HCT116 (cell line): ENCODE results near the gene SLC51A. TPM values are rescaled to one million over a fixed set of nuclear protein-coding genes. Genes with fewer than 3 reads are reported as not detected.

Source experiments
- ATAC-seq: fragments of 200-7000 bp; cut with Tn5 transposase; 2 replicates; pipeline ENCODE4 v1.9.1; 2020; ENCODE audit warnings: mild to moderate bottlenecking, moderate library complexity
- BruUV-seq: library from RNA; stranded (reverse); fragments of 400-500 nt; replicated peaks from 2 replicates; lab custom pipeline; 2021; lab: Mats Ljungman, UMichigan
- CTCF ChIA-PET: fragments of 300-600 bp; sonication (Branson Sonifier 250); formaldehyde crosslinking; loops from one replicate; lab custom pipeline; 2021; ENCODE audit warnings: antibody characterized with exemption; lab: Charles Lee
- POLR2A ChIA-PET: fragments of 300-600, 350-600 bp; sonication (Branson Sonifier 250); formaldehyde crosslinking; loops from one replicate; lab custom pipeline; 2021; ENCODE audit warnings: antibody characterized with exemption; lab: Charles Lee
- RAD21 ChIA-PET, 2 experiments: fragments of 300-600 bp; sonication (Branson Sonifier 250); formaldehyde crosslinking; loops; one replicate each; lab custom pipeline; 2023; ENCODE audit warnings: low total read pairs in 2 of 2; ENCODE audit not compliant: uncharacterized antibody in 2 of 2, unreplicated experiment in 2 of 2, low non-redundant PET in 1 of 2; lab: Charles Lee
- DNase-seq: peaks from one replicate; pipeline ENCODE4 v3.0.0-alpha.2; 2010; ENCODE audit warnings: low read depth, low spot score
- H2AFZ ChIP-seq: fragments of 200-600 bp; shearing (Covaris generic), sonication (generic); 2 replicates; pipeline ENCODE4 v1.6.1; 2017; ENCODE audit warnings: low read depth, mixed run types, mixed read lengths, antibody characterized with exemption, low read length; ENCODE audit not compliant: poor library complexity, severe bottlenecking
- H3K27ac ChIP-seq: 2 replicates; pipeline ENCODE4 v1.5.1; 2012; ENCODE audit warnings: low read depth, low read length
- H3K27me3 ChIP-seq: fragments of 200-600 bp; sonication (generic); 2 replicates; pipeline ENCODE4 v1.6.1; 2016; ENCODE audit warnings: mixed run types, low read length, mixed read lengths; ENCODE audit not compliant: insufficient read depth
- H3K36me3 ChIP-seq, 2 experiments: fragments of 200-500 bp in 1 of 2; fragments of 200-600 bp in 1 of 2; sonication (Bioruptor generic) in 1 of 2; sonication (generic) in 1 of 2; 2 replicates each; pipeline versions ENCODE4 v1.5.1 to v1.6.1; 2014 to 2016; ENCODE audit warnings: low read length in 2 of 2, inconsistent platforms in 1 of 2, mixed read lengths in 1 of 2, mixed run types in 1 of 2; ENCODE audit not compliant: insufficient read depth in 2 of 2, control insufficient read depth in 1 of 2
- H3K4me1 ChIP-seq, 2 experiments: fragments of 200-600 bp in 1 of 2; sonication (generic) in 1 of 2; 2 replicates each; pipeline versions ENCODE4 v1.5.1 to v1.6.1; 2012 to 2017; ENCODE audit warnings: low read length in 2 of 2, inconsistent platforms in 1 of 2, mild to moderate bottlenecking in 1 of 2, mixed read lengths in 1 of 2, mixed run types in 1 of 2, moderate library complexity in 1 of 2; ENCODE audit not compliant: insufficient read depth in 2 of 2, control insufficient read depth in 1 of 2
- H3K4me2 ChIP-seq: fragments of 200-600 bp; sonication (generic); 2 replicates; pipeline ENCODE4 v1.6.1; 2017; ENCODE audit warnings: mixed run types, low read length, mixed read lengths
- H3K4me3 ChIP-seq, 2 experiments: fragments of 200-600 bp in 1 of 2; sonication (generic) in 1 of 2; replicated peaks in 1 of 2; 2 replicates each; pipeline ENCODE4 v1.5.1; 2011 to 2016; ENCODE audit warnings: low read length in 2 of 2, control low read depth in 1 of 2, low read depth in 1 of 2, mild to moderate bottlenecking in 1 of 2, mixed read lengths in 1 of 2, mixed run types in 1 of 2
- H3K79me2 ChIP-seq: fragments of 200-600 bp; sonication (generic); 2 replicates; pipeline ENCODE4 v1.6.1; 2017; ENCODE audit warnings: mild to moderate bottlenecking, mixed run types, low read length, moderate library complexity, mixed read lengths; ENCODE audit not compliant: insufficient read depth
- H3K9ac ChIP-seq: fragments of 200-600 bp; sonication (generic); 2 replicates; pipeline ENCODE4 v1.6.1; 2016; ENCODE audit warnings: low read length, mixed read lengths
- H3K9me2 ChIP-seq: fragments of 200-600 bp; sonication (generic), shearing (Covaris generic); 2 replicates; pipeline ENCODE4 v1.6.1; 2017; ENCODE audit warnings: mixed run types, mild to moderate bottlenecking, moderate library complexity; ENCODE audit not compliant: insufficient read depth
- H3K9me3 ChIP-seq, 2 experiments: fragments of 200-500 bp in 1 of 2; fragments of 200-600 bp in 1 of 2; sonication (Bioruptor generic) in 1 of 2; sonication (generic) in 1 of 2; 2 replicates each; pipeline ENCODE4 v1.6.1; 2014 to 2017; ENCODE audit warnings: low read length in 2 of 2, mixed read lengths in 2 of 2, inconsistent platforms in 1 of 2, low read depth in 1 of 2, mild to moderate bottlenecking in 1 of 2, mixed run types in 1 of 2, moderate library complexity in 1 of 2; ENCODE audit not compliant: control insufficient read depth in 1 of 2, insufficient read depth in 1 of 2
- H4K20me1 ChIP-seq: fragments of 200-600 bp; sonication (generic), shearing (Covaris generic); 2 replicates; pipeline ENCODE4 v1.6.1; 2017; ENCODE audit warnings: mixed run types, mild to moderate bottlenecking, moderate library complexity; ENCODE audit not compliant: insufficient read depth
- CEBPB ChIP-seq: IDR thresholded peaks from 2 replicates; pipeline ENCODE4 v1.6.1; 2012; ENCODE audit warnings: low read depth
- EGR1 ChIP-seq: IDR thresholded peaks from 2 replicates; pipeline ENCODE4 v1.6.1; 2012; ENCODE audit warnings: low read depth
- ELF1 ChIP-seq: IDR thresholded peaks from 2 replicates; pipeline ENCODE4 v1.6.1; 2012; ENCODE audit warnings: low read depth, borderline replicate concordance
- EZH2phosphoT487 ChIP-seq: fragments of 200-600 bp; IDR thresholded peaks from 2 replicates; pipeline ENCODE4 v1.6.1; 2018; ENCODE audit warnings: antibody characterized with exemption, borderline replicate concordance
- FOSL1 ChIP-seq: IDR thresholded peaks from 2 replicates; pipeline ENCODE4 v1.6.1; 2012; ENCODE audit warnings: low read depth
- JUND ChIP-seq: IDR thresholded peaks from 2 replicates; pipeline ENCODE4 v1.6.1; 2012
- POLR2A ChIP-seq: IDR thresholded peaks from 2 replicates; pipeline ENCODE4 v1.7.0; 2011; ENCODE audit warnings: borderline replicate concordance; ENCODE audit not compliant: insufficient read depth, insufficient read length; ENCODE audit errors: extremely low read depth
- RAD21 ChIP-seq: IDR thresholded peaks from 2 replicates; pipeline ENCODE4 v1.6.1; 2012; ENCODE audit warnings: low read depth, mild to moderate bottlenecking
- SIN3A ChIP-seq: IDR thresholded peaks from 2 replicates; pipeline ENCODE4 v1.6.1; 2012; ENCODE audit warnings: low read depth
- SP1 ChIP-seq: IDR thresholded peaks from 2 replicates; pipeline ENCODE4 v1.6.1; 2012; ENCODE audit warnings: low read depth
- SRF ChIP-seq: IDR thresholded peaks from 2 replicates; pipeline ENCODE4 v1.6.1; 2012; ENCODE audit warnings: low read depth
- TCF7L2 ChIP-seq: IDR thresholded peaks from 2 replicates; pipeline ENCODE4 v1.7.0; 2011; ENCODE audit warnings: borderline replicate concordance, inconsistent platforms; ENCODE audit not compliant: insufficient read depth, insufficient read length; ENCODE audit errors: extremely low read depth
- YY1 ChIP-seq: IDR thresholded peaks from 2 replicates; pipeline ENCODE4 v1.6.1; 2011; ENCODE audit warnings: low read length, low read depth, moderate library complexity, mild to moderate bottlenecking; ENCODE audit not compliant: insufficient replicate concordance; ENCODE audit errors: extremely low read depth
- ZFX ChIP-seq: fragments of 450-650 bp; IDR thresholded peaks from 2 replicates; pipeline ENCODE4 v1.6.1; 2017
- intact Hi-C: fragments of 100-400 bp; cut with micrococcal nuclease; formaldehyde crosslinking; loops from 2 replicates; pipeline ENCODE4 v1.10.0; 2022
- total RNA-seq: library from RNA; stranded (reverse); gene quantifications from one replicate; pipeline ENCODE4 v1.2.1, GENCODE V29; 2021; ENCODE audit not compliant: unreplicated experiment
- TF ChIP-seq, protein P1 (sequence below): IDR thresholded peaks from 2 replicates; pipeline ENCODE4 v1.6.1; 2012
- TF ChIP-seq, protein P2 (sequence below), 3 experiments: fragments of 200-600 bp in 1 of 3; sonication (generic) in 1 of 3; IDR thresholded peaks in 2 of 3; conservative IDR thresholded peaks in 1 of 3; 2 replicates each; pipeline ENCODE4 v1.5.1; 2012 to 2017; ENCODE audit warnings: low read depth in 2 of 3, low read length in 2 of 3, antibody characterized with exemption in 1 of 3, borderline replicate concordance in 1 of 3, control low read depth in 1 of 3, mild to moderate bottlenecking in 1 of 3, mixed read lengths in 1 of 3, mixed run types in 1 of 3, moderate library complexity in 1 of 3; ENCODE audit not compliant: insufficient read depth in 1 of 3
- TF ChIP-seq, protein P3 (sequence below): IDR thresholded peaks from 2 replicates; pipeline ENCODE4 v1.6.1; 2011; ENCODE audit warnings: mild to moderate bottlenecking, low read length, moderate library complexity; ENCODE audit not compliant: insufficient replicate concordance; ENCODE audit errors: extremely low read depth
- TF ChIP-seq, protein P4 (sequence below): IDR thresholded peaks from 2 replicates; pipeline ENCODE4 v1.6.1; 2012

Gene SLC51A
- total RNA-seq, 1 experiment from 2014 or later, result not detected

DNA sequence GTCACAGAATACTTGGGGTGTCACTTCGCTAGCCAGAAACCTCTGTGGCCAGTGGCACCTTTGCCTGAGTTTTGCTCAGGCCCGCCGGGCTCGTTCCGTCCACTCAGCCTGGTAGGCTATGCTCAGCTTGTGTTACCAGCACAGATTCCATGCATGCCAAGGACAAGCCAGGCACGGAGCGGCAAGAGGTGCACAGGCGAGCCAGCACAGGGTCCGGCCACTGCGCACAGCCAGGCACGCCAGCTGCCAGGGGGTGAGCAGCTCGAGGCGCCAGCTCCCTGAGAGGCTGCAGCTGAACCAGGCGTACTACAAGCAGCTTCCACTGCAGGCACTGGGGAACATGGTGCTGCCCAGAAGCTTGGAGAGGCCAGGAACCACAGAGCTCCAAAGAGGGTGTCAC is 56.5 kb downstream of the SLC51A start:
- H3K4me3 ChIP-seq, result no peak overlapping the region
- H4K20me1 ChIP-seq, result 0 out of 2 replicates have a peak, but pooled peaks cover 5% of the 10 kb centered on the region
- no peak for ATAC-seq
- peaks cover 6 to 8% of the 10 kb centered on the region in 2 experiments; a peak in 3 of 4 replicates for H3K36me3 ChIP-seq
- no peak overlapping the region for H3K9ac ChIP-seq
- H3K27ac ChIP-seq, result no peak overlapping the region
- CTCF ChIA-PET, result no interaction called here
- peaks cover 3 to 41% of the 10 kb centered on the region in 2 experiments; a peak in 3 of 4 replicates for H3K4me1 ChIP-seq
- intact Hi-C loops, result no loop called here
- no TSS peak for BruUV-seq
- no peaks in the 10 kb centered on the region for H3K9me2 ChIP-seq
- RAD21 ChIA-PET, result no interaction called here
- POLR2A ChIA-PET, result interaction anchor here (0.6 kb wide), 1 partner anchor 1537 kb away, joined by 3 read pairs; no protein-coding TSS in a partner anchor
- H3K79me2 ChIP-seq, result peaks cover 54% of the 10 kb centered on the region
- H3K9me3 ChIP-seq, result peaks cover 4% of the 10 kb centered on the region in 2 experiments; a peak in 2 of 4 replicates
- TF ChIP-seq FOSL1, result no peak
- TF ChIP-seq, all 23 proteins: peak for 0
- H2AFZ ChIP-seq, result no peak overlapping the region
- no peak for DNase-seq
- no peak overlapping the region for H3K4me2 ChIP-seq
- no peaks in the 10 kb centered on the region for H3K27me3 ChIP-seq

DNA sequence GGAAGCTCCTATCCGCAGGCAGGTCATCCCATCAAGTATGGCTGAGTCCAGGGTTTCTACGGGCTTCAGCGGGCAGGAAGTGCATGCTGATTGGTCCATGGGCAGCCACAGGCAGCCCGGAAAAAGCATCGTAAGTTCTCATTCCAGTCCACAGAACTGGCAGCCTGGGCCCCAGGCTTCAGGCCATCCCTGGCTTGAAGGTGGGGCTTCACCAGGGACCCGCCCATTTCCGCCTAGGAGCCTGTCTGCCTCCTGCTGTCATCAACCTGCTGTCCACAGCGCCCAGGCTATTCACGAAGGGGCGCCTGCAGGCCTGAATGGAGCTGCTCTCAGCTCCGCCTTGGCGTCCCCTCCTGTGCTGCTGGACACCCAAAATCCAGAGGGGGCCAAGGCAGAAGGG is 57.3 kb downstream of the SLC51A start:
- intact Hi-C loops, result no loop called here
- Histone ChIP-seq H3K27ac (no peak overlapping the region), H3K9ac (no peak overlapping the region), H3K9me2 (no peaks in the 10 kb centered on the region), H3K4me1 (peaks cover 7 to 43% of the 10 kb centered on the region in 2 experiments), H3K4me3 (no peak overlapping the region), H3K27me3 (no peaks in the 10 kb centered on the region), H3K36me3 (peaks cover 6 to 8% of the 10 kb centered on the region in 2 experiments; a peak in 3 of 4 replicates), H4K20me1 (0 out of 2 replicates have a peak, but pooled peaks cover 5% of the 10 kb centered on the region), H3K79me2 (peaks cover 62% of the 10 kb centered on the region)
- ChIA-PET POLR2A (no interaction called here), CTCF (no interaction called here), RAD21 (no interaction called here)
- no TSS peak for BruUV-seq
- DNase-seq, result no peak
- TF ChIP-seq SIN3A (no peak), ELF1 (no peak), SP1 (no peak), TCF7L2 (no peak), EZH2phosphoT487 (no peak), CEBPB (no peak), YY1 (no peak), SRF (no peak), POLR2A (no peak), FOSL1 (no peak), JUND (no peak), ZFX (no peak), RAD21 (no peak), EGR1 (no peak)
- TF ChIP-seq, protein P1, sequence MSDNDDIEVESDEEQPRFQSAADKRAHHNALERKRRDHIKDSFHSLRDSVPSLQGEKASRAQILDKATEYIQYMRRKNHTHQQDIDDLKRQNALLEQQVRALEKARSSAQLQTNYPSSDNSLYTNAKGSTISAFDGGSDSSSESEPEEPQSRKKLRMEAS, result no peak
- TF ChIP-seq, protein P2, sequence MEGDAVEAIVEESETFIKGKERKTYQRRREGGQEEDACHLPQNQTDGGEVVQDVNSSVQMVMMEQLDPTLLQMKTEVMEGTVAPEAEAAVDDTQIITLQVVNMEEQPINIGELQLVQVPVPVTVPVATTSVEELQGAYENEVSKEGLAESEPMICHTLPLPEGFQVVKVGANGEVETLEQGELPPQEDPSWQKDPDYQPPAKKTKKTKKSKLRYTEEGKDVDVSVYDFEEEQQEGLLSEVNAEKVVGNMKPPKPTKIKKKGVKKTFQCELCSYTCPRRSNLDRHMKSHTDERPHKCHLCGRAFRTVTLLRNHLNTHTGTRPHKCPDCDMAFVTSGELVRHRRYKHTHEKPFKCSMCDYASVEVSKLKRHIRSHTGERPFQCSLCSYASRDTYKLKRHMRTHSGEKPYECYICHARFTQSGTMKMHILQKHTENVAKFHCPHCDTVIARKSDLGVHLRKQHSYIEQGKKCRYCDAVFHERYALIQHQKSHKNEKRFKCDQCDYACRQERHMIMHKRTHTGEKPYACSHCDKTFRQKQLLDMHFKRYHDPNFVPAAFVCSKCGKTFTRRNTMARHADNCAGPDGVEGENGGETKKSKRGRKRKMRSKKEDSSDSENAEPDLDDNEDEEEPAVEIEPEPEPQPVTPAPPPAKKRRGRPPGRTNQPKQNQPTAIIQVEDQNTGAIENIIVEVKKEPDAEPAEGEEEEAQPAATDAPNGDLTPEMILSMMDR (IDR thresholded peaks at IDR 0.05 in 2 of 3, conservative IDR thresholded peaks at IDR 0.05 in 1 of 3; ENCODE audit: borderline replicate concordance in 1 of 3, insufficient read depth in 1 of 3, low read depth in 2 of 3, low read length in 2 of 3), result no peak
- TF ChIP-seq, protein P3, sequence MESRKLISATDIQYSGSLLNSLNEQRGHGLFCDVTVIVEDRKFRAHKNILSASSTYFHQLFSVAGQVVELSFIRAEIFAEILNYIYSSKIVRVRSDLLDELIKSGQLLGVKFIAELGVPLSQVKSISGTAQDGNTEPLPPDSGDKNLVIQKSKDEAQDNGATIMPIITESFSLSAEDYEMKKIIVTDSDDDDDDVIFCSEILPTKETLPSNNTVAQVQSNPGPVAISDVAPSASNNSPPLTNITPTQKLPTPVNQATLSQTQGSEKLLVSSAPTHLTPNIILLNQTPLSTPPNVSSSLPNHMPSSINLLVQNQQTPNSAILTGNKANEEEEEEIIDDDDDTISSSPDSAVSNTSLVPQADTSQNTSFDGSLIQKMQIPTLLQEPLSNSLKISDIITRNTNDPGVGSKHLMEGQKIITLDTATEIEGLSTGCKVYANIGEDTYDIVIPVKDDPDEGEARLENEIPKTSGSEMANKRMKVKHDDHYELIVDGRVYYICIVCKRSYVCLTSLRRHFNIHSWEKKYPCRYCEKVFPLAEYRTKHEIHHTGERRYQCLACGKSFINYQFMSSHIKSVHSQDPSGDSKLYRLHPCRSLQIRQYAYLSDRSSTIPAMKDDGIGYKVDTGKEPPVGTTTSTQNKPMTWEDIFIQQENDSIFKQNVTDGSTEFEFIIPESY, result no peak
- TF ChIP-seq, protein P4, sequence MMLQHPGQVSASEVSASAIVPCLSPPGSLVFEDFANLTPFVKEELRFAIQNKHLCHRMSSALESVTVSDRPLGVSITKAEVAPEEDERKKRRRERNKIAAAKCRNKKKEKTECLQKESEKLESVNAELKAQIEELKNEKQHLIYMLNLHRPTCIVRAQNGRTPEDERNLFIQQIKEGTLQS, result no peak
- TF ChIP-seq, all 23 proteins: peak for 0
- H3K4me2 ChIP-seq, result no peak overlapping the region
- no peak for ATAC-seq
- H2AFZ ChIP-seq, result no peak overlapping the region
- peaks cover 4% of the 10 kb centered on the region in 2 experiments; a peak in 2 of 4 replicates for H3K9me3 ChIP-seq
